Left lung (tissue), 10 donors: ENCODE measurements around the gene PRICKLE1. TPM values are rescaled to one million over a fixed set of nuclear protein-coding genes. Genes with fewer than 3 reads are reported as not detected.

Experiments
- ATAC-seq: fragments of 200-7000 bp; cut with Tn5 transposase; one replicate; pipeline ENCODE4 v1.9.1; 2020; ENCODE audit warnings: moderate library complexity
- DNase-seq, 4 donors: peaks; one replicate each; pipeline ENCODE4 v3.0.0-alpha.2; 2013 to 2020
- H3K27ac ChIP-seq, 2 donors: fragments of 200-600 bp; sonication (generic) in 1 of 2; one replicate each; pipeline versions ENCODE4 v1.5.0 to v1.8.0; 2020 to 2021
- H3K27me3 ChIP-seq, 2 donors: fragments of 200-600 bp; sonication (generic) in 1 of 2; one replicate each; pipeline versions ENCODE4 v1.5.0 to v1.8.0; 2020 to 2021
- H3K36me3 ChIP-seq, 2 donors: fragments of 200-600 bp; sonication (generic) in 1 of 2; one replicate each; pipeline versions ENCODE4 v1.5.0 to v1.8.0; 2020 to 2021
- H3K4me1 ChIP-seq, 2 donors: fragments of 200-600 bp; one replicate each; pipeline ENCODE4 v1.8.0; 2021
- H3K4me3 ChIP-seq, 2 donors: fragments of 200-600 bp; sonication (generic) in 1 of 2; one replicate each; pipeline versions ENCODE4 v1.5.0 to v1.8.0; 2020 to 2021; ENCODE audit warnings: mild to moderate bottlenecking in 1 of 2
- H3K9me3 ChIP-seq, 2 donors: fragments of 200-600 bp; sonication (generic) in 1 of 2; one replicate each; pipeline versions ENCODE4 v1.5.0 to v1.8.0; 2020 to 2021
- intact Hi-C, 2 donors: fragments of 100-400 bp; cut with DNase I; formaldehyde crosslinking; loops; one replicate each; pipeline versions ENCODE4 v1.11.2 to v1.14.2; 2022
- polyA plus RNA-seq, 6 donors: library from polyadenylated mRNA; unstranded; fragments of 120-200 nt; gene quantifications; one replicate each; pipeline ENCODE4 v1.2.1, GENCODE V29; 2013; ENCODE audit not compliant: insufficient read length in 6 of 6
- total RNA-seq, 2 donors: library from RNA; stranded (reverse); fragmentation: NEBNext Ultra II Directional; extraction: Animal tissue kit (Norgen Biotek cat#: 25700); gene quantifications; one replicate each; pipeline ENCODE4 v1.2.1, GENCODE V29; 2021
- TF ChIP-seq, protein P1 (sequence below), 2 donors: fragments of 200-600 bp; sonication (generic) in 1 of 2; IDR thresholded peaks; one replicate each; pipeline versions ENCODE4 v1.5.0 to v1.8.0; 2021; ENCODE audit warnings: antibody characterized with exemption in 2 of 2
- donor health status: DM: no; HTN: yes; CAD: no.
- donor health status: DM: no; HTN: no; CAD: no.

PRICKLE1 gene
- total and polyA plus RNA-seq, 8 donors: 17.4 to 62.8 (median 49.1) TPM

DNA sequence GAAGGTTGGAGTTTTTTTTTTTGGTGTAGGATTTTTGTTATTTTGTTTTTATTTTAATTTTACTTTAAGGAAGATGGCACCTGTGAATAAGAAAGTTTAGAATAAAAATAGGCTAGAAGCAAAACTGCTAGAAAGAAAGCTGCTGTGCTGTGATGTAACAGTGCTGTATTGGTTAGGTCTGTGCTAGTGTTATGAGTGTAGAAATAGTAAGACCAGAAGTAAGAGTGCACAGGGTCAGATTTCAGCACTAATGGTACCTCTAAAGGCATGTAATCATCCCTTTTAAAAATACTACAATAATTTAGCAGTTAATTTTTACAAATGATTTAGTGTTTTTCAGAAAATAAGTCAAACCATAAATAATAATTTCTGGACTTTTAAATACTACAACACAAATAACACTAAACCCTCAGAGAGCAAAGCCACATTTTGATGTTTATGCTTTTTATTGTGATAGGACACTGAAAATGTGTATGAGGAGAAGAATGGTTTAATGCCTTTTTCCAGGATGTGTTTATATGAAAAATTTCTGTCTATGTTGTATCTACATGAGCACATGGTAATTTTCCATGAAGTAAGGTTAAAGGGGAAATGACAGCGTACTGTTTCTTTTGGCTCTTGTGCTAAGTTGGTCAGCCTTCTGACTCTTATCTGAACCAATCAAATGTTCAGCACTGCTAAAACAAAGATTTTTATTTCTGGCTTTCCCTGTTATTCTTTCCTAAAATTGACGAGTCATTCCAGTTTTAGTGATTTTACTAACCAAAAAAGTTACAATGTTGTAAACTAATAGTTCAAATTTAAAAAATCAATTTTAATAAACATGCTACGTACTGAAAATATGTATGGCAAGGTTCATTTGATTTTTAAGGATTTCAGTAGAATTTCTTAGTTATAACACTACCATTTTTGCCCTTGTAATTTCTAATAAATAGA, 167.4 kb downstream of the PRICKLE1 start:
- Histone ChIP-seq H3K4me1 (peaks cover 0 to 10% of the 10 kb centered on the region in 2 donors), H3K36me3 (no peaks in the 10 kb centered on the region), H3K4me3 (no peak overlapping the region), H3K27me3 (no peaks in the 10 kb centered on the region), H3K9me3 (no peaks in the 10 kb centered on the region), H3K27ac (peak overlapping the region in 1 of 2 donors; percentile 6)
- TF ChIP-seq, protein P1, sequence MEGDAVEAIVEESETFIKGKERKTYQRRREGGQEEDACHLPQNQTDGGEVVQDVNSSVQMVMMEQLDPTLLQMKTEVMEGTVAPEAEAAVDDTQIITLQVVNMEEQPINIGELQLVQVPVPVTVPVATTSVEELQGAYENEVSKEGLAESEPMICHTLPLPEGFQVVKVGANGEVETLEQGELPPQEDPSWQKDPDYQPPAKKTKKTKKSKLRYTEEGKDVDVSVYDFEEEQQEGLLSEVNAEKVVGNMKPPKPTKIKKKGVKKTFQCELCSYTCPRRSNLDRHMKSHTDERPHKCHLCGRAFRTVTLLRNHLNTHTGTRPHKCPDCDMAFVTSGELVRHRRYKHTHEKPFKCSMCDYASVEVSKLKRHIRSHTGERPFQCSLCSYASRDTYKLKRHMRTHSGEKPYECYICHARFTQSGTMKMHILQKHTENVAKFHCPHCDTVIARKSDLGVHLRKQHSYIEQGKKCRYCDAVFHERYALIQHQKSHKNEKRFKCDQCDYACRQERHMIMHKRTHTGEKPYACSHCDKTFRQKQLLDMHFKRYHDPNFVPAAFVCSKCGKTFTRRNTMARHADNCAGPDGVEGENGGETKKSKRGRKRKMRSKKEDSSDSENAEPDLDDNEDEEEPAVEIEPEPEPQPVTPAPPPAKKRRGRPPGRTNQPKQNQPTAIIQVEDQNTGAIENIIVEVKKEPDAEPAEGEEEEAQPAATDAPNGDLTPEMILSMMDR (IDR thresholded peaks at IDR 0.05): no peak
- DNase-seq (peak in 2 of 4 donors; percentile 16 to 41), ATAC-seq (peak; percentile 49)
- intact Hi-C loops: no loop called here

DNA sequence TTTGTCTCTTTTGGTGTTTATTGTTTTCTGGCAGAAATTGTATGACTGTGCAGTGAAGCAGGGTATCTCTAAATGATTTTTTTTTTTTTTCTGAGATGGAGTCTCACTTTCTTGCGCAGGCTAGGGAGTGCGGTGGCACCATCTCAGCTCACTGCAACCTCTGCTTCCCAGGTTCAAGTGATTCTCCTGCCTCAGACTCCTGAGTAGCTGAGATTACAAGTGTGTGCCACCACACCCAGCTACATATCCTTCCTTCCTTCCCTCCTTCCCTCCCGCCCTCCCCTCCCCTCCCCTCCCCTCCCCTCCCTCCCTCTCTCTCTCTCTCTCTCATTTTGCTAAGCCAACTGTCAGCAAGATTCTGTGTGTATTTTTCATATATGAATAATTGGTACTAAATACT, 169.2 kb downstream of the PRICKLE1 start:
- H3K36me3 ChIP-seq: no peaks in the 10 kb centered on the region
- TF ChIP-seq, protein P1 (IDR thresholded peaks at IDR 0.05): no peak
- intact Hi-C loops: no loop called here

DNA sequence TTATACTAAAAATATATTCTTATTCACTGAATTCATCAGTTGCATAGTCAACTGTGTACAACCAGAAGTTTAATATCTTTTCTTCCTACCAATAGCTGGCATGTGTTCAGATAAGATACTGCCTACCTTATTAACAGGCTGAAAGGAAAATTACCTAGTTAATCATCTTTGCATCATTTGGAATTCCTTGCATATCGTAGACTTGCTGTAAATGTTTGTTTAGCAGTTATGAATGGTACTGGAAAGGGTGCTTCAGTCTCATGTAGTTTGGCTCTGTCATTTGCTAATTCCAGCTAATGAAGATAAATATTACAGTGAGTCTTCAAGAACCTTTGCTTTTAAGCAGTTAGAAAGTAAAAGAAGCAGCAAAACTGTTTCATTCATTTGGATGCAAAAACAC, 179.2 kb downstream of the PRICKLE1 start:
- no peaks in the 10 kb centered on the region for H3K27me3 ChIP-seq
- H3K36me3 ChIP-seq: peaks cover 0 to 11% of the 10 kb centered on the region in 2 donors
- no peaks in the 10 kb centered on the region for H3K9me3 ChIP-seq
- no peak overlapping the region for H3K27ac ChIP-seq
- DNase-seq: no peak
- peak; percentile 61 for ATAC-seq
- intact Hi-C loops: no loop called here
- no peak overlapping the region for H3K4me3 ChIP-seq
- TF ChIP-seq, protein P1 (IDR thresholded peaks at IDR 0.05): no peak
- H3K4me1 ChIP-seq: no peaks in the 10 kb centered on the region

More for the DNA sequence above, 169.2 kb downstream of the PRICKLE1 start:
- DNase-seq (no peak), ATAC-seq (no peak)
- Histone ChIP-seq H3K27ac (no peak overlapping the region), H3K4me3 (no peak overlapping the region), H3K4me1 (peaks cover 0 to 10% of the 10 kb centered on the region in 2 donors), H3K9me3 (no peaks in the 10 kb centered on the region), H3K27me3 (no peaks in the 10 kb centered on the region)

DNA sequence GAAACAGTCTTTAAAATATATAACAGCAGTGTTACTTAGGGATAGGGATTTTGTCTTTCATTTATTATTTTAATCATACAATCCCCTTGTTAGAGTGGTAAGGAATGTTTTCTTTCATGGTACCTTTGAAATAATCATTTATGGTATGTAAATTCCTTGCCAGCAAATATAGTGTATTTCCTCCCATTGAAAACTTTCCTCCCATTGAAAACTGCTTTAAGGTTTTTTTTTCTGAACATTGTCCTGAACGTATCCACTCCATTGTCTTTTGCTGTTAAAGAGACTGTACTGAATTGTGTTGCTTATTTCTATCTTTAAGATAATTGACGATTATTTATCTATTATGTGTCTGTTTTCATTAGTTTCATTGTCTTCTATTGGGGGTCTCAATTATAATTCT, 180.1 kb downstream of the PRICKLE1 start:
- Histone ChIP-seq H3K27me3 (no peaks in the 10 kb centered on the region), H3K36me3 (peaks cover 0 to 14% of the 10 kb centered on the region in 2 donors), H3K9me3 (no peaks in the 10 kb centered on the region), H3K27ac (no peak overlapping the region), H3K4me3 (no peak overlapping the region), H3K4me1 (no peaks in the 10 kb centered on the region)
- ATAC-seq (no peak), DNase-seq (no peak)
- intact Hi-C loops: no loop called here
- TF ChIP-seq, protein P1 (IDR thresholded peaks at IDR 0.05): no peak

DNA sequence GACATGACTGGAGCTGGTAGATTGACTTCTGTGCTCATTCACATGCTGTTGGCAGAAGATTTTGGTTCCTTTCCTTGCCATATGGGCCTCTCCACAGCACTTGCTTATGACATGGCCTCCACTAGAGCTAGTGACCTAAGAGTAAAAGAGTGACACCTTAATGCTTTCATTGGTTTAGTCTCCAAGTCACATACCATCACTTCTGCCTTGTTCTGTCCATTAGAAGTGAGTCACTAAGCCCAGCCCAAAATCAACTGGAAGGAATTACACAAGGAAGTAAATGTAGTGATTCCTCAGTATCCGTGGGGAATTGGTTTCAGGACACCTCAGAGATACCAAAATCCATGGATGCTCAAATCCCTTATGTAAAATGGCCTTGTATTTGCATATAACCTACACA, 182.2 kb downstream of the PRICKLE1 start:
- no peak for ATAC-seq
- Histone ChIP-seq H3K4me3 (no peak overlapping the region), H3K27me3 (no peaks in the 10 kb centered on the region), H3K27ac (no peak overlapping the region), H3K36me3 (peaks cover 0 to 10% of the 10 kb centered on the region in 2 donors), H3K4me1 (no peaks in the 10 kb centered on the region), H3K9me3 (no peaks in the 10 kb centered on the region)
- intact Hi-C loops: no loop called here
- TF ChIP-seq, protein P1 (IDR thresholded peaks at IDR 0.05): no peak
- DNase-seq: no peak
